Naive thymus-derived CD8-positive, alpha-beta T cell (primary cell): ENCODE data around the gene HTRA1. TPM values are rescaled to one million over a fixed set of nuclear protein-coding genes. Genes with fewer than 3 reads are reported as not detected.
A peak's percentile ranks its signal among the peaks of the same experiment; 100 is the strongest.

Experiments
- ATAC-seq, 2 donors: fragments of 150-1000 bp; cut with Tn5 transposase in 1 of 2; sonication (Bioruptor Pico), chemical (Tn5 transposase) in 1 of 2; 1 replicate in 1 of 2; 2 replicates in 1 of 2; pipeline ENCODE4 v1.10.0; 2021; ENCODE audit warnings: mild to moderate bottlenecking in 2 of 2, moderate library complexity in 2 of 2
- POLR2A ChIA-PET: fragments of 350-600 bp; sonication (Branson Sonifier 250); formaldehyde crosslinking; loops from one replicate; lab custom pipeline; 2021; ENCODE audit warnings: antibody characterized with exemption; lab: Charles Lee
- DNase-seq, 10 donors: peaks; one replicate each; pipeline versions ENCODE4 v3.0.0 to v3.0.0-alpha.2; 2020 to 2022
- H3K27ac Mint-ChIP-seq, 10 donors: one replicate each; pipeline ENCODE4 v1.8.0; 2020 to 2022; ENCODE audit warnings: mild to moderate bottlenecking in 10 of 10, mixed read lengths in 10 of 10, moderate library complexity in 4 of 10, inconsistent platforms in 1 of 10
- H3K27me3 Mint-ChIP-seq, 5 donors: one replicate each; pipeline ENCODE4 v1.8.0; 2021 to 2022; ENCODE audit warnings: mixed read lengths in 5 of 5
- H3K36me3 Mint-ChIP-seq, 3 donors: one replicate each; pipeline ENCODE4 v1.8.0; 2020 to 2022; ENCODE audit warnings: mixed read lengths in 3 of 3, mild to moderate bottlenecking in 2 of 3, inconsistent platforms in 1 of 3
- H3K4me1 Mint-ChIP-seq, 4 donors: one replicate each; pipeline ENCODE4 v1.8.0; 2021 to 2022; ENCODE audit warnings: mixed read lengths in 4 of 4
- H3K4me3 Mint-ChIP-seq, 10 donors: one replicate each; pipeline ENCODE4 v1.8.0; 2020 to 2022; ENCODE audit warnings: mild to moderate bottlenecking in 10 of 10, mixed read lengths in 10 of 10, moderate library complexity in 6 of 10, inconsistent platforms in 1 of 10
- H3K9me3 Mint-ChIP-seq, 9 donors: one replicate each; pipeline ENCODE4 v1.8.0; 2020 to 2022; ENCODE audit warnings: mixed read lengths in 9 of 9, mild to moderate bottlenecking in 3 of 9, inconsistent platforms in 1 of 9, moderate library complexity in 1 of 9
- polyA plus RNA-seq, 3 donors: library from polyadenylated mRNA; unstranded; fragments of 300-500 nt; fragmentation: Illumina TruSeq; gene quantifications; one replicate each; pipeline ENCODE4 v1.2.3, GENCODE V29; 2021
- total RNA-seq, 8 experiments: library from RNA in 2 of 8; stranded (reverse) in 2 of 8; gene quantifications; one replicate each; pipeline ENCODE4 v1.2.3 and lab custom pipeline; 2021 to 2026

HTRA1 gene
- total and polyA plus RNA-seq, 5 experiments from 2014 or later = not detected

DNA sequence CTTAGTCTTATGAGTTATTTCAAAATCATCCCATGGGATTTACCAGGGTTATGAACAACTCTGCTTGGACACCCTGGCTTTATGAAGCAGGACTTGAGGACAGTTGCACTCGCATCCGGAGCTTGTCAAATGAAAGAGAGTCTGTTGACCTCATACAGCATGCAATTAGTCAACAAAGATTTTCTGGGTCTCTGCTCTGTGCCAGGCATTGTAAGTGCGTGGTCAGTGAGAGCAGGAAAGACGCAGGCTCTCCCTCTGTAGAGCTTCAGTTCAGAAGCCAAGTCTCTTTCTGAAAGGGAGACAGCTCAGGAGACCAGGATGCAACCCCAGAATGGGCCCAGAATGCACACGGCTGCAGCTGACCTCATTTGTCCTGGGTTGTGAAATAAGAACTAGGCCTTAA, 53.7 kb downstream of the HTRA1 start:
- H3K27me3 Mint-ChIP-seq = peaks cover 0 to 3% (median 0%) of the 10 kb centered on the region in 5 donors
- H3K27ac Mint-ChIP-seq = no peak overlapping the region
- H3K9me3 Mint-ChIP-seq = no peaks in the 10 kb centered on the region
- H3K4me1 Mint-ChIP-seq = peaks cover 16 to 40% (median 38%) of the 10 kb centered on the region in 4 donors
- ATAC-seq (no peak), DNase-seq (no peak)
- POLR2A ChIA-PET = interaction anchor here (0.8 to 1.1 kb wide), 2 partner anchors 19 to 140 kb away, joined by 3 read pairs; partner anchors contain the start of gene PLEKHA1
- H3K4me3 Mint-ChIP-seq = peak overlapping the region in 1 of 10 donors; percentile 4
- H3K36me3 Mint-ChIP-seq = no peaks in the 10 kb centered on the region

DNA sequence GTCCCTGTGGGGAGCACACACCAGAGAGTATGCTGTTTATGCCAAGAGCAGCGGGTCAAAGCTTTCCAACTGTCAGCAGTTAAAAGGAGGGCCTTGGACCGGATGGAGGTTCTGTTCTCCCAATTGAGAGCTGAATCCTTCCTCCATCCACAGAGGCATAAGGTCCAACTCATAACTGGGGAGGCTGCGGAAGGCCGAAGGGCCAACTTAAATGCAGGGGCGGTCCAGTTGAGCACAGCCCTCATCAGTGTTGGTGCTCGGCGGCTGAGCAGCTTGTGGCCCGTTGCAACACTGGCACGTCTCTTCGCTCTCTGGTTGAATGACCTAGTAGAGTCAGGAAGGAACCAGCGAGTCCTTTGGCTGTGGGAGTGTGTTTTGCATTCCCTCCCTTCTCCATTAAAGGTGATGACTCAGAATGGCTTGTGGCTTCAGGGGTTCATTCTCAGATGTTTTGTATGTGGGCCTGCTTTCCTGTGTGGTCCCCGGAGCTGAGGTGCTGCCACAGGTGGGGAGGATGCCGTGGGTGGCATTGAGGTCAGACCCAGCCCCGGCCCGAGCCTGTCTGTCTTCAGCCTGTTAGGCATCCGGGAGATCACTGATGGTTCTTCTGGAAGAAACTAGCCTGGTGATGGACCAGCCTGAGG, 54.4 kb downstream of the HTRA1 start:
- Mint-ChIP-seq H3K9me3 (no peaks in the 10 kb centered on the region), H3K27ac (peak overlapping the region in 6 of 10 donors; percentile 0 to 76 (median 32)), H3K4me1 (peaks cover 14 to 40% (median 38%) of the 10 kb centered on the region in 4 donors), H3K36me3 (no peaks in the 10 kb centered on the region), H3K27me3 (peaks cover 0 to 2% (median 0%) of the 10 kb centered on the region in 5 donors), H3K4me3 (peak overlapping the region in 9 of 10 donors; percentile 4 to 77 (median 59))
- POLR2A ChIA-PET = interaction anchor here (1.0 to 1.2 kb wide), 3 partner anchors 10 to 39 kb away, joined by 3 to 4 read pairs (median 3); no protein-coding TSS in a partner anchor
- ATAC-seq (peak; percentile 96 to 97), DNase-seq (peak in 9 of 10 donors; percentile 17 to 80 (median 59))

DNA sequence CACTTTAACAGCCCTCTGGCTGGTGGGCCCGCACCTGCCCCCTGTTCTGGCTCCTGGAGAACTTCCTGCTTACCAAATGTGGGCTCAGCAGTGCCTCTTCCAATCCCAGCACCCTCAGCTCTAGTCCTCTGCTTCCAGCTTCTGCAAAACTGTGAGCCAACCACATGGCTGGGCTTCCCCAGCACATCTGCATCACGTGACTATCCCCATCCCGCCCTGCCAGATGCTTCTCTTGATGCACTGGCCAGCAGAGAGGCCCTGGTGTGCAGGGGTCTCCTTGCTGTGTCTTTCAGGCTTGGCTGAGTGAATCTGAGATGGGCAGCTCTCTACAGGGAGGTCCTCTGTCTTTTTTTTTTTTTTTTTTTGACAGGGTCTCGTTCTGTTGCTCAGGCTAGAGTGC, 55.4 kb downstream of the HTRA1 start:
- Mint-ChIP-seq H3K36me3 (no peaks in the 10 kb centered on the region), H3K4me3 (peak overlapping the region in 6 of 10 donors; percentile 10 to 64 (median 50)), H3K4me1 (peaks cover 14 to 40% (median 38%) of the 10 kb centered on the region in 4 donors), H3K9me3 (no peaks in the 10 kb centered on the region), H3K27me3 (peaks cover 0 to 3% (median 0%) of the 10 kb centered on the region in 5 donors), H3K27ac (peak overlapping the region in 2 of 10 donors; percentile 32 to 79)
- POLR2A ChIA-PET = interaction anchor here (0.5 to 1.2 kb wide), 4 partner anchors 18 to 174 kb away, joined by 4 to 5 read pairs (median 4); no protein-coding TSS in a partner anchor
- DNase-seq (no peak), ATAC-seq (no peak)

DNA sequence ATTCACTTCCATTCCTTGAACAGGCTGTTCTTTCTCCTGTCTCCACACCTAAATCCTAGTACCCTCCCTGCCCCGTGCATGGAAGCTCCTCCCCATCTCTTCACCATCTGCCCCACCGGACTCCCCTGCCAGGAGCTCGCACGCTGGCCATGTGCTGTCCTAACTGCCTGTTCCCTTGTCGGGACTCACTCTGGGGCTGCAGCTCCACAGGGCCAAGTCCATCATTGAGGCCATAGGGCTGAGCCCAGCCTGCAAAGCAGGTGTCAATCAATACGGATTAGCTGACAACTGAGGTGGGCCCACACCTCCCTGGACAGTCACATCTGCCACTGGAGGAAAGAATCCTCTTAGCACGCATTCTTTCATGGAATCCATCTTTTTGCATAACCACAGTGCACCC, 57.8 kb downstream of the HTRA1 start:
- H3K27me3 Mint-ChIP-seq = peaks cover 0 to 3% (median 0%) of the 10 kb centered on the region in 5 donors
- no peaks in the 10 kb centered on the region for H3K36me3 Mint-ChIP-seq
- H3K4me1 Mint-ChIP-seq = peaks cover 14 to 39% (median 29%) of the 10 kb centered on the region in 4 donors
- peak overlapping the region in 3 of 10 donors; percentile 18 to 68 (median 57) for H3K27ac Mint-ChIP-seq
- POLR2A ChIA-PET = no interaction called here
- DNase-seq = no peak
- peaks cover 0 to 3% (median 0%) of the 10 kb centered on the region in 9 donors for H3K9me3 Mint-ChIP-seq
- no peak for ATAC-seq
- no peak overlapping the region for H3K4me3 Mint-ChIP-seq

DNA sequence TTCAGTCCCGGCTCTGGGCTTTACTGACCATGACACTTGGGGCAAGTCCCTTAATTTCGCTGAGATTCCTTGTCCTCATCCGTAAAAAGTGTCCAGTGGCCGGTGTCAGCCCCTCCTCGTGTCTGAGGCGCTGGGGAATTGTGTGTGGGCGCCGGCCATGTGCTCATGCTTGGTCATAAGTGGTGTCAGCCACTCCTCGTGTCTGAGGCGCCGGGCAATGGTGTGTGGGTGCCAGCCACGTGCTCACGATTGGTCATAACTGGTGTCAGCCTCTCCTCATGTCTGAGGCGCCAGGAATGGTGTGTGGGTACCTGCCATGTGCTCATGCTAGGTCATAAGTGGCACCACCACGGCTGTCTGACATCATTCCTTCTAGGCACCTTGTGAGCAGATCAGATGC, 58.5 kb downstream of the HTRA1 start:
- DNase-seq = no peak
- peaks cover 0 to 3% (median 0%) of the 10 kb centered on the region in 9 donors for H3K9me3 Mint-ChIP-seq
- peaks cover 12 to 33% (median 23%) of the 10 kb centered on the region in 4 donors for H3K4me1 Mint-ChIP-seq
- H3K27ac Mint-ChIP-seq = no peak overlapping the region
- POLR2A ChIA-PET = no interaction called here
- no peak overlapping the region for H3K4me3 Mint-ChIP-seq
- ATAC-seq = no peak
- peaks cover 0 to 3% (median 0%) of the 10 kb centered on the region in 5 donors for H3K27me3 Mint-ChIP-seq
- no peaks in the 10 kb centered on the region for H3K36me3 Mint-ChIP-seq

DNA sequence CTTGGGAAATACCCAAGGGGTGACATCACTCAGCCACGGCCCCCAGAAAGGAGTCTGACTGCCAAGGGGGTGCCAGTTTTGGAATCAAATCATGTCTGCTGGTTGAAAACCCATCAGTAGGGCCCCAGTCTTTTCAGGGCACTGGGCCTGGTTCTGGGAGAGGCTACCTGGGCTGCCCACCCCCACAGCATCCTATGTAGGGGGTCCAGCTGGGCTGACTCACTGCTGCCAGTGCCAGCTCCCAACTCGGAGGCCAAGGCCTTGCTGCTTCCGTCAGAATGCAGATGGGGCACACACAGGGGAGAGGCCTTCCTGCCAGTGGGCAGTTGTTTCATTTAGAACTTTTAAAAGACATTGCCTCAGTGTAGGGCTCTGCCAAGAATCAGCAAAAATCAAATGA, 59.7 kb downstream of the HTRA1 start:
- POLR2A ChIA-PET = no interaction called here
- peaks cover 0 to 3% (median 0%) of the 10 kb centered on the region in 5 donors for H3K27me3 Mint-ChIP-seq
- H3K27ac Mint-ChIP-seq = no peak overlapping the region
- peaks cover 0 to 3% (median 0%) of the 10 kb centered on the region in 9 donors for H3K9me3 Mint-ChIP-seq
- H3K4me3 Mint-ChIP-seq = no peak overlapping the region
- peaks cover 9 to 26% (median 14%) of the 10 kb centered on the region in 4 donors for H3K4me1 Mint-ChIP-seq
- DNase-seq (no peak), ATAC-seq (no peak)
- H3K36me3 Mint-ChIP-seq = no peaks in the 10 kb centered on the region

DNA sequence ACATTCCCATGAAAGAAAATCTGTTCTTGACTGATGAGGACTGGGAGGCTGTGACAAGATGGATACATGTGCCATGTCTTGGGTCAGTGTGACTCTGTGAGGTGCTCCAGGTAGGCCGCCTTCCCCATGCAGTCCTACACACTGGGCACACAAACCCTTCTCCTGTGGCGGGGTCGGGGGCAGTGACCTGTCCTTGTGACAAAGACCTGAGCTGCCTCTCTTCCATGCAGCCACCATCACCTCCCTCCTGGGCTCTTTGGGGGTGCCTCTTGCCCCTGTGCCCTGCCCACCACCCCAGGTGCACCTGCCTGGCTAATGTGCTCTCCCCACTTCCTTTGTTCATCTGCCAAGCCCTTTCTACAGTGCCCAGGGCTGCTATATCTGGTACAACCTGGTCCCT, 63.5 kb downstream of the HTRA1 start:
- DNase-seq (no peak), ATAC-seq (no peak)
- no peak overlapping the region for H3K4me3 Mint-ChIP-seq
- H3K27me3 Mint-ChIP-seq = peaks cover 0 to 3% (median 0%) of the 10 kb centered on the region in 5 donors
- H3K9me3 Mint-ChIP-seq = peaks cover 0 to 3% (median 0%) of the 10 kb centered on the region in 9 donors
- H3K36me3 Mint-ChIP-seq = no peaks in the 10 kb centered on the region
- no peak overlapping the region for H3K27ac Mint-ChIP-seq
- POLR2A ChIA-PET = no interaction called here
- peaks cover 0 to 6% (median 3%) of the 10 kb centered on the region in 4 donors for H3K4me1 Mint-ChIP-seq

DNA sequence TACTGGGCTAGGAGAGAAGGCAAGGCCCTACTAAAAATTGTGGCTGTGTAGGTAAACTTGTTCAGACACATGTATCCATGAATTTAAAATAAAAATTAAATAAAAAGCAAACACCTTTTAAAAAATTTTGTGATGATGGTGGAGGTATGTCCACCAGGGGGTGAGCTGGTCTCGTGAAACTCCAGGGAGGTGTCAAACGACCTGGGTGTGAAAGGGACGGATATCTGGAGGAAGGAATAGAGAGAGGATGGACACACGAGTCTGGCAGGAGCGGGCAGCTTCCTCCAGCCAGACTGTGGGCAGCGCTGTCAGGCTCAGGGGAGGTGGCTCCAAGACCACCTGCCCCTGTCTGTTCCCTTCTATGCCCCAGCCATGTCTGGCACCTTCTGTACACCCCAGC, 64.4 kb downstream of the HTRA1 start:
- ATAC-seq (no peak), DNase-seq (no peak)
- Mint-ChIP-seq H3K9me3 (peaks cover 0 to 3% (median 0%) of the 10 kb centered on the region in 9 donors), H3K4me1 (peaks cover 0 to 7% (median 3%) of the 10 kb centered on the region in 4 donors), H3K36me3 (no peaks in the 10 kb centered on the region), H3K27me3 (peaks cover 1 to 8% (median 1%) of the 10 kb centered on the region in 5 donors), H3K27ac (no peak overlapping the region), H3K4me3 (no peak overlapping the region)
- POLR2A ChIA-PET = no interaction called here

DNA sequence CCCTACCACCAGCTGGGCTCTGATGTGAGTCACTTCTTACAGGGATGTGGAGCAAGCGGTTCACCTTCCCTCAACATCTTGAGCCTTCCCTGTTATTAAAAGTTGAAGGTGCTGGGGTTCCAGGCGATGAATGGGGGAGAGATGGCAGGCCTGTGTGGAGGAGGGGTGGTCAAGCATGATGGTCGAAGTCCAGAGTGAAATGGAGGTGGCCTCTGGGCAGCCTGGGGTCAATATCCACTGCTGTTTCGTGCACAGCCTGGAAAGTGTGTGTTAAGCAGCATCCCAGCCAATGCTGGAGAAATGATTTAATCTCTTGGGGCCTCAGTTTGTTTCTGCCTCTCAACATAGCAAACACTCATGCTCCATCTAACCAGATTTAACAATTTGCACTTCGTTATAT, 65.5 kb downstream of the HTRA1 start:
- Mint-ChIP-seq H3K27me3 (peaks cover 5 to 19% (median 6%) of the 10 kb centered on the region in 5 donors), H3K36me3 (no peaks in the 10 kb centered on the region), H3K9me3 (peaks cover 0 to 5% (median 0%) of the 10 kb centered on the region in 9 donors), H3K4me3 (no peak overlapping the region), H3K27ac (no peak overlapping the region), H3K4me1 (peaks cover 0 to 9% (median 3%) of the 10 kb centered on the region in 4 donors)
- POLR2A ChIA-PET = no interaction called here
- ATAC-seq (no peak), DNase-seq (no peak)

DNA sequence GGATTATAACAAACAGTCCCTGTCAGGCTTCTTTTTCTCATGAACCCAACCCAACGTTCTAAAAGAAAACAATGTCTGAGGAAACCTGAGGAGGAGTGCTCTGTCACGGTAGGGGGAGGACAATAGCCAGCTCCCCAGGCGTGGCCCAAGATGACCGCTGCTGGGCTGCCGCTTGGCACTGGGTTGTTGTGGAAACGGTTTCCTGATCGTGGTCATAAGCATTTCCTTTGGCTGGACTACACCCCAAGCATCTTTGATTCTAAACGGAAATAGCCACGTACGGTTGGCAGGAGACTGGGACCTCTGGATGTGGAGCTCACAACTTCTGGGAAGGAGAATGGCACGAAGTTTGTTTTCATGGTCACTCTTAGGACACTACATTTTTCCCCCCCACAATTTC, 68.8 kb downstream of the HTRA1 start:
- Mint-ChIP-seq H3K4me1 (peaks cover 0 to 7% (median 1%) of the 10 kb centered on the region in 4 donors), H3K27ac (no peak overlapping the region), H3K27me3 (peaks cover 5 to 21% (median 7%) of the 10 kb centered on the region in 5 donors), H3K9me3 (peaks cover 0 to 4% (median 0%) of the 10 kb centered on the region in 9 donors), H3K36me3 (no peaks in the 10 kb centered on the region), H3K4me3 (no peak overlapping the region)
- no peak for DNase-seq
- POLR2A ChIA-PET = no interaction called here
- ATAC-seq = no peak

DNA sequence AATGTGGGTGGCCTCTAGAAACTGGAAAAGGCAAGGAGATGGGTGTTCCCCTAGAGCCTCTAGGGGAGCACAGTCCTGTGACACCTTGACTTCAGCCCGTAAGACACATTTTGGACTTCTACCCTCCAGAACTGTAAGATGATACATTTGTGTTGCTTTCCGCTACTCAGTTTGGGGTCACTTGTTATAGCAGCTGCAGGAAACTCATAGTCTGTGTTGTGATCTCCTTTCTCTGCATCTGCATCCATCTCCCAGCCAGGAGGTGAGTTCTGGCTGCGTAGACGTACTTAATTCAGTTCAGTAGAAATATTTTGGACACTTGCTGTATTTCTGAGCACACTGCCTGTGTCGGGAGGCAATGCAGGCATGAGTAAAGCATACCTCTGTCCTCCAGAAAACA, 69.9 kb downstream of the HTRA1 start:
- H3K27ac Mint-ChIP-seq = no peak overlapping the region
- POLR2A ChIA-PET = no interaction called here

DNA sequence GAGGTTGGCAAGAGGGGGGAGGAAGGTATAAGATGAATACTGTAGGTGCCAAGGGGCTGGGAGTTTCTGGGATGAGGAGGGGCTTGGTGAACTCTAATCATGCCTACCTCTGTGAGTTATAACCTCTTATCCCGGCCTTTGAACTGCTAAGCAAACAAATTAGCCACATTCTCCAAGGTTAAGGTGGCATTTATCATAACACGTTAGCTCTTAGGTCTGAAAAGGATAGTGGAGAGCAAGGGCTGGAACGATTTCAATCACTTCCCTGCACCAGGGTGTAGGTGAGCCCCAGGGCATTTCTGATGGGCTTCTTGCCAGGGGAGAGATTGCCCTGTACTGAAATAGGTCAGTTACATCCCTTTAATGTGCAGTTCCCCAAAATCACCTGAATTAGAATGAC, 70.6 kb downstream of the HTRA1 start:
- POLR2A ChIA-PET = no interaction called here
- no peak for ATAC-seq
- peaks cover 0 to 4% (median 0%) of the 10 kb centered on the region in 4 donors for H3K4me1 Mint-ChIP-seq

More for the DNA sequence above, 69.9 kb downstream of the HTRA1 start:
- DNase-seq = no peak
- H3K9me3 Mint-ChIP-seq = peaks cover 0 to 4% (median 0%) of the 10 kb centered on the region in 9 donors
- no peaks in the 10 kb centered on the region for H3K36me3 Mint-ChIP-seq
- no peak for ATAC-seq
- H3K4me3 Mint-ChIP-seq = no peak overlapping the region
- peaks cover 5 to 21% (median 9%) of the 10 kb centered on the region in 5 donors for H3K27me3 Mint-ChIP-seq
- peaks cover 0 to 4% (median 0%) of the 10 kb centered on the region in 4 donors for H3K4me1 Mint-ChIP-seq

More for the DNA sequence above, 70.6 kb downstream of the HTRA1 start:
- DNase-seq = no peak
- no peak overlapping the region for H3K4me3 Mint-ChIP-seq
- peaks cover 5 to 21% (median 9%) of the 10 kb centered on the region in 5 donors for H3K27me3 Mint-ChIP-seq
- H3K27ac Mint-ChIP-seq = no peak overlapping the region
- no peaks in the 10 kb centered on the region for H3K36me3 Mint-ChIP-seq
- H3K9me3 Mint-ChIP-seq = peaks cover 0 to 4% (median 0%) of the 10 kb centered on the region in 9 donors
